ENCODE measurements around the gene CYP2C9. TPM values are rescaled to one million over a fixed set of nuclear protein-coding genes. Genes with fewer than 3 reads are reported as not detected.
"Not testable (repeated sequence)": the region's sequence is repeated elsewhere in the genome, so short reads cannot be mapped to it uniquely, and the experiment has no call there.

The CYP2C9 gene
- total RNA-seq, 1 donor from 2014 or later = 0.34 TPM

DNA sequence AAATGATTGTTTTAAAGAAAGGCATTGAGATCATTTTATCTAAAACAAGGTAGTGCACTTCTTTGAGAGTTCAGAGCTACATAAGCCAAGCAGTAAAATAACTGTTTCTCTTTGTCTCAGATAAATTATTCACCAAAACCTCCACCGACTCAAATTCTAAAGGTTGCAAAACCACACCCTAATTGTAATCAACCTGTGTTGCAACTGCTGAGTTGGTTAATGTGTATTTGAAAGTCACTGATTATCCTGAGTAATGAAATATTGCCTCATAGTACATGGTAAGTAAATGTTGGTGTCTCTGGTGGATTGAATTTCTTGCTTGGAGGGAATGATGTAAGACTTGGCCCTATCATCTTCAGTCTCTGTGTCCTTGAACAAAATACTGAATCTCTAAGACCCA, 35.9 kb upstream of the CYP2C9 start:
- peaks cover 26% of the 10 kb centered on the region for H3K4me1 Mint-ChIP-seq (ENCODE audit: low read depth)
- no peak overlapping the region for H3K4me3 Mint-ChIP-seq (ENCODE audit: low read depth)
- DNase-seq (ENCODE audit: low spot score, unreplicated experiment) = no peak
- no peaks in the 10 kb centered on the region for H3K36me3 Mint-ChIP-seq (ENCODE audit: insufficient read depth)
- no peak overlapping the region for H3K27ac Mint-ChIP-seq
- TF ChIP-seq, protein P1, sequence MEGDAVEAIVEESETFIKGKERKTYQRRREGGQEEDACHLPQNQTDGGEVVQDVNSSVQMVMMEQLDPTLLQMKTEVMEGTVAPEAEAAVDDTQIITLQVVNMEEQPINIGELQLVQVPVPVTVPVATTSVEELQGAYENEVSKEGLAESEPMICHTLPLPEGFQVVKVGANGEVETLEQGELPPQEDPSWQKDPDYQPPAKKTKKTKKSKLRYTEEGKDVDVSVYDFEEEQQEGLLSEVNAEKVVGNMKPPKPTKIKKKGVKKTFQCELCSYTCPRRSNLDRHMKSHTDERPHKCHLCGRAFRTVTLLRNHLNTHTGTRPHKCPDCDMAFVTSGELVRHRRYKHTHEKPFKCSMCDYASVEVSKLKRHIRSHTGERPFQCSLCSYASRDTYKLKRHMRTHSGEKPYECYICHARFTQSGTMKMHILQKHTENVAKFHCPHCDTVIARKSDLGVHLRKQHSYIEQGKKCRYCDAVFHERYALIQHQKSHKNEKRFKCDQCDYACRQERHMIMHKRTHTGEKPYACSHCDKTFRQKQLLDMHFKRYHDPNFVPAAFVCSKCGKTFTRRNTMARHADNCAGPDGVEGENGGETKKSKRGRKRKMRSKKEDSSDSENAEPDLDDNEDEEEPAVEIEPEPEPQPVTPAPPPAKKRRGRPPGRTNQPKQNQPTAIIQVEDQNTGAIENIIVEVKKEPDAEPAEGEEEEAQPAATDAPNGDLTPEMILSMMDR (IDR thresholded peaks at IDR 0.05; ENCODE audit: unreplicated experiment) = no peak
- H3K27me3 Mint-ChIP-seq = no peaks in the 10 kb centered on the region
- peaks cover 18% of the 10 kb centered on the region for H3K9me3 Mint-ChIP-seq (ENCODE audit: low read depth)

DNA sequence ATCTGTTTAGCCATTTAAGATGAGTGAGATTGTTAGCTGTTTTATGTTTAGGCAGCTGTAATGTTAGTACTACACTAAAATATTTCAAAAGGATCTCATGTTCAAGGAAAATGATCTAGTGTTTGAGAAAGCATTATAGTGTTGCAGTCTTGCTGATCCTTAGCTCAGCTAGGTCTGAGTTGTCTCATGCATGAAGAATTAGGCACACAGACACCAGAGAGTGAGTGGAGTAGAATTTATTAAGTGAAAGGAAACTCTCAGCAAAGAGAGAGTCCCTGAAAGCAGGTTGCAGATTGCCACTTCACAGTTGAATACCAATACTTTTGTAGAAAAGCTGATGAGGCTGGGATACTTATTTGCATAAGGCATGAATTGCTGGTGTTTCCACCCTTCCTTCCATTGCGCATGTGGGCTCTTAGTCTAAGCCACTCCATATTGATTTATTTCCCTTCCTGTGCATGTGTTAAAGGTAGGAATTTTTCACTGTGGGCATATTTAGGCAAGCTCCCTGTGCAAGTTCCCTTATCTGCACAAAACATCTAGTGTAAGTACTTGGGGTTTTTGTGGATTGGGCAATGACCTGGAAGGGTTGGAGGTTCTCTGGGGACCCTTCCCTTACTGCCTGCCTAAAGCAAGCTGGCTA, 33.8 kb upstream of the CYP2C9 start:
- peaks cover 26% of the 10 kb centered on the region for H3K4me1 Mint-ChIP-seq (ENCODE audit: low read depth)
- not testable (repeated sequence) for H3K4me3 Mint-ChIP-seq (ENCODE audit: low read depth); H3K27ac Mint-ChIP-seq; H3K27me3 Mint-ChIP-seq; DNase-seq (ENCODE audit: low spot score, unreplicated experiment); H3K36me3 Mint-ChIP-seq (ENCODE audit: insufficient read depth)
- H3K9me3 Mint-ChIP-seq (ENCODE audit: low read depth) = peaks cover 14% of the 10 kb centered on the region

DNA sequence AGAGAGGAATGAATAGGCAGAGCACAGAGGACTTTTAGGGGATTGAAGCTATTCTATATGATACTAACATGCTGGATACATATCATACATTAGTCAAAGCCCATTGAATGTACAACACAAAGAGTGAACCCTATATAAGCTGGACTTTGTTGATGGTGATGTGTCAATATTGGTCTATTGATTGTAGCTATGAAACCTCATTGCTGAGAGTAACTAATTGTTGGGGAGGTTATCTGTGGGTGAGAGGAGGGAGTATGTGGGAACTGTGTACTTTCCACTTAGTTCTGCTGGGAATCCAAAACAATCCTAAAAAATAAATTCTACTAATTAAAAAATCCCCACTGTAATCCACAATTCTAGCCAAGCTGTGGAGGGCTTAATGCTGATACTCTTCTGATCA, 22.0 kb upstream of the CYP2C9 start:
- H3K9me3 Mint-ChIP-seq (ENCODE audit: low read depth) = peaks cover 37% of the 10 kb centered on the region
- no peak for DNase-seq (ENCODE audit: low spot score, unreplicated experiment)
- H3K4me3 Mint-ChIP-seq (ENCODE audit: low read depth) = peak overlapping the region; percentile 8
- H3K4me1 Mint-ChIP-seq (ENCODE audit: low read depth) = peaks cover 20% of the 10 kb centered on the region
- H3K27ac Mint-ChIP-seq = peak overlapping the region; percentile 26
- no peaks in the 10 kb centered on the region for H3K27me3 Mint-ChIP-seq
- TF ChIP-seq, protein P1 (IDR thresholded peaks at IDR 0.05; ENCODE audit: unreplicated experiment) = no peak
- peaks cover 8% of the 10 kb centered on the region for H3K36me3 Mint-ChIP-seq (ENCODE audit: insufficient read depth)

DNA sequence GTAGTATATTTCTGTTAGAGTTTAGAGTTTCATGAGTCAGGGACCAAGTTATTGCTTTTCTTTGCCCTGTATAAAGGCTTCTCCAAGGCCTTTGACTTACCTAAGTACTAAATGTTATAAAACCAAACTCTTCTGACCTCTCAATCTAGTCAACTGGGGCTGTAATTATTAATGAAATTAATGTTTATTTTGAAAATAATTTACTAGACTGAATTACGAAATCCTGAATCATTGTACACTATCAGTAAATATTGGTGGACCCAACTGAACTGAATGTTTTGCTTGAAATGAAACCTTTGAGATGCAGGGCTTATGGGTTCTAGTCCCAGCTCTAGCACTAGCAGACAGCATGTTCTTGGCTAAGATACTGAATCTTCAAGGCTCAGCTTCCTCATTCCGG, 1.7 kb upstream of the CYP2C9 start:
- TF ChIP-seq, protein P1 (IDR thresholded peaks at IDR 0.05; ENCODE audit: unreplicated experiment) = no peak
- H3K9me3 Mint-ChIP-seq (ENCODE audit: low read depth) = peaks cover 14% of the 10 kb centered on the region

GRCh38 chr10:94943432-94944103, 5.1 kb downstream of the CYP2C9 start:
- H3K27ac Mint-ChIP-seq = not testable (repeated sequence)

More for the DNA sequence above, 1.7 kb upstream of the CYP2C9 start:
- no peak overlapping the region for H3K27ac Mint-ChIP-seq
- no peaks in the 10 kb centered on the region for H3K27me3 Mint-ChIP-seq
- no peak for DNase-seq (ENCODE audit: low spot score, unreplicated experiment)
- H3K4me1 Mint-ChIP-seq (ENCODE audit: low read depth) = no peaks in the 10 kb centered on the region
- no peaks in the 10 kb centered on the region for H3K36me3 Mint-ChIP-seq (ENCODE audit: insufficient read depth)
- H3K4me3 Mint-ChIP-seq (ENCODE audit: low read depth) = no peak overlapping the region

DNA sequence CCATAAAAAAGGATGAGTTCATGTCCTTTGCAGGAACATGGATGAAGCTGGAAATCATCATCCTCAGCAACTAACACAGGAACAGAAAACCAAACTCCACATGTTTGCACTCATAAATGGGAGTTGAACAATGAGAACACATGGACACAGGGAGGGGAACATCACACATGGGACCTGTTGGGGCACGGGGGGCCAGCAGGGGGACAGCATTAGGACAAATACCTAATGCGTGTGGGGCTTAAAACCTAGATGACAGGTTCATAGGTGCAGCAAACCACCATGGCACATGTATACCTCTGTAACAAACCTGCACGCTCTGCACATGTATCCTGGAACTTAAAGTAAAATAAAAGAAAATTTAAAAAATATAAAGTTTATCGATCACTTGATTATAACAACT, 7.7 kb downstream of the CYP2C9 start:
- not testable (repeated sequence) for H3K36me3 Mint-ChIP-seq (ENCODE audit: insufficient read depth); H3K27ac Mint-ChIP-seq; H3K27me3 Mint-ChIP-seq; DNase-seq (ENCODE audit: low spot score, unreplicated experiment); H3K4me3 Mint-ChIP-seq (ENCODE audit: low read depth)
- H3K9me3 Mint-ChIP-seq (ENCODE audit: low read depth) = peaks cover 34% of the 10 kb centered on the region
- H3K4me1 Mint-ChIP-seq (ENCODE audit: low read depth) = peaks cover 10% of the 10 kb centered on the region

More at GRCh38 chr10:94943432-94944103, 5.1 kb downstream of the CYP2C9 start:
- DNase-seq (ENCODE audit: low spot score, unreplicated experiment); H3K4me3 Mint-ChIP-seq (ENCODE audit: low read depth); H3K4me1 Mint-ChIP-seq (ENCODE audit: low read depth); H3K27me3 Mint-ChIP-seq; H3K36me3 Mint-ChIP-seq (ENCODE audit: insufficient read depth): not testable (repeated sequence)
- H3K9me3 Mint-ChIP-seq (ENCODE audit: low read depth) = peaks cover 29% of the 10 kb centered on the region

GRCh38 chr10:94963901-94964300, 25.4 kb downstream of the CYP2C9 start:
- peak overlapping the region; percentile 1 for H3K27ac Mint-ChIP-seq
- DNase-seq (ENCODE audit: low spot score, unreplicated experiment) = no peak
- TF ChIP-seq, protein P1 (IDR thresholded peaks at IDR 0.05; ENCODE audit: unreplicated experiment) = peak; percentile 72
- no peaks in the 10 kb centered on the region for H3K27me3 Mint-ChIP-seq
- peaks cover 3% of the 10 kb centered on the region for H3K36me3 Mint-ChIP-seq (ENCODE audit: insufficient read depth)
- peaks cover 31% of the 10 kb centered on the region for H3K9me3 Mint-ChIP-seq (ENCODE audit: low read depth)
- H3K4me1 Mint-ChIP-seq (ENCODE audit: low read depth) = peaks cover 8% of the 10 kb centered on the region
- no peak overlapping the region for H3K4me3 Mint-ChIP-seq (ENCODE audit: low read depth)

Measured in progenitor cell of endocrine pancreas (in vitro differentiated cells).